HuH-7.5 (cell line): ENCODE data around the gene CLEC16A.
"Not testable (repeated sequence)": the region's sequence is repeated elsewhere in the genome, so short reads cannot be mapped to it uniquely, and the experiment has no call there.

Experiments used
- DNase-seq: peaks from one replicate; pipeline ENCODE4 v3.0.0; 2011; ENCODE audit warnings: low spot score

The CLEC16A gene

GRCh38 chr16:10926094-10926493 lies 18.3 kb upstream of the CLEC16A start:
- DNase-seq, result no peak

GRCh38 chr16:10926867-10927266 lies 17.5 kb upstream of the CLEC16A start:
- DNase-seq, result no peak

GRCh38 chr16:10927497-10928112 lies 16.8 kb upstream of the CLEC16A start:
- DNase-seq, result no peak

- not testable (repeated sequence) for DNase-seq
Measured at GRCh38 chr16:10929097-10929496, 15.3 kb upstream of the CLEC16A start.

GRCh38 chr16:10929853-10930754 lies 14.3 kb upstream of the CLEC16A start:
- DNase-seq, result no peak

- no peak for DNase-seq
Measured at GRCh38 chr16:10930755-10931093, 13.6 kb upstream of the CLEC16A start.

GRCh38 chr16:10931134-10931533 lies 13.2 kb upstream of the CLEC16A start:
- no peak for DNase-seq

GRCh38 chr16:10931977-10932632 lies 12.3 kb upstream of the CLEC16A start:
- DNase-seq, result no peak

GRCh38 chr16:10932959-10933710 lies 11.2 kb upstream of the CLEC16A start:
- DNase-seq, result no peak

GRCh38 chr16:10933865-10934264 lies 10.5 kb upstream of the CLEC16A start:
- no peak for DNase-seq

GRCh38 chr16:10934325-10935107 lies 9.8 kb upstream of the CLEC16A start:
- DNase-seq, result no peak

- DNase-seq, result no peak
Measured at GRCh38 chr16:10935226-10935915, 9.0 kb upstream of the CLEC16A start.

GRCh38 chr16:10936272-10936984 lies 7.9 kb upstream of the CLEC16A start:
- DNase-seq, result no peak

GRCh38 chr16:10937068-10937859 lies 7.1 kb upstream of the CLEC16A start:
- DNase-seq, result no peak

- DNase-seq, result no peak
Measured at GRCh38 chr16:10938321-10938720, 6.0 kb upstream of the CLEC16A start.

- DNase-seq, result no peak
Measured at GRCh38 chr16:10938796-10939648, 5.3 kb upstream of the CLEC16A start.

GRCh38 chr16:10939649-10940234 lies 4.6 kb upstream of the CLEC16A start:
- DNase-seq, result no peak

GRCh38 chr16:10940501-10941079 lies 3.8 kb upstream of the CLEC16A start:
- no peak for DNase-seq
